Coronary artery (tissue), 2 donors: ENCODE measurements around the gene FOXP4.

ENCODE experiments used
- DNase-seq: peaks from one replicate; pipeline ENCODE4 v3.0.0-alpha.2; 2017; ENCODE audit warnings: low spot score
- H3K27ac ChIP-seq, 2 donors: fragments of 200-600 bp; sonication (generic); one replicate each; pipeline ENCODE4 v1.5.1; 2016 to 2019
- H3K4me3 ChIP-seq: fragments of 200-600 bp; sonication (generic); 2 replicates; pipeline ENCODE4 v1.5.1; 2016; ENCODE audit warnings: mild to moderate bottlenecking, moderate library complexity
- CTCF ChIP-seq: fragments of 200-600 bp; sonication (generic); IDR thresholded peaks from one replicate; pipeline ENCODE4 v1.5.1; 2019; ENCODE audit warnings: antibody characterized with exemption

Gene FOXP4

GRCh38 chr6:41604006-41604405, 57.8 kb downstream of the FOXP4 start:
- no peak for DNase-seq
- TF ChIP-seq CTCF: no peak
- H3K4me3 ChIP-seq: no peak overlapping the region
- no peak overlapping the region for H3K27ac ChIP-seq

GRCh38 chr6:41605649-41606048, 59.5 kb downstream of the FOXP4 start:
- TF ChIP-seq CTCF: no peak
- Histone ChIP-seq H3K4me3 (no peak overlapping the region), H3K27ac (no peak overlapping the region)
- no peak for DNase-seq

GRCh38 chr6:41607036-41607435, 60.9 kb downstream of the FOXP4 start:
- no peak for TF ChIP-seq CTCF
- Histone ChIP-seq H3K27ac (no peak overlapping the region), H3K4me3 (no peak overlapping the region)
- no peak for DNase-seq

- H3K4me3 ChIP-seq: no peak overlapping the region
- DNase-seq: no peak
- no peak for TF ChIP-seq CTCF
- H3K27ac ChIP-seq: no peak overlapping the region
These were observed 61.6 kb downstream of the FOXP4 start for GRCh38 chr6:41607736-41608135.

- TF ChIP-seq CTCF: no peak
- Histone ChIP-seq H3K27ac (no peak overlapping the region), H3K4me3 (no peak overlapping the region)
- no peak for DNase-seq
These were observed 62.4 kb downstream of the FOXP4 start for GRCh38 chr6:41608443-41609151.

- DNase-seq: no peak
- TF ChIP-seq CTCF: no peak
- no peak overlapping the region for H3K27ac ChIP-seq
These were observed 68.5 kb downstream of the FOXP4 start for GRCh38 chr6:41614715-41615114.

GRCh38 chr6:41615311-41615710, 69.1 kb downstream of the FOXP4 start:
- Histone ChIP-seq H3K4me3 (no peak overlapping the region), H3K27ac (no peak overlapping the region)
- DNase-seq: no peak
- no peak for TF ChIP-seq CTCF

More at GRCh38 chr6:41614715-41615114, 68.5 kb downstream of the FOXP4 start:
- H3K4me3 ChIP-seq: no peak overlapping the region
